IMR-90 (cell line): ENCODE measurements around the gene CITED2. TPM values are rescaled to one million over a fixed set of nuclear protein-coding genes. Genes with fewer than 3 reads are reported as not detected.

ENCODE experiments used
- ATAC-seq: fragments of 200-7000 bp; cut with Tn5 transposase; 2 replicates; pipeline ENCODE4 v1.9.1; 2020; ENCODE audit warnings: low read depth, mild to moderate bottlenecking, moderate library complexity
- BruUV-seq: library from RNA; stranded (reverse); fragments of 400-500 nt; replicated peaks from 2 replicates; lab custom pipeline; 2021; lab: Mats Ljungman, UMichigan
- CTCF ChIA-PET: fragments of 300-600 bp; formaldehyde crosslinking; extraction: SDS; loops from one replicate; lab custom pipeline; 2021; ENCODE audit warnings: antibody characterized with exemption; lab: Yijun Ruan, JAX
- POLR2A ChIA-PET: fragments of 300-600 bp; sonication (Branson Sonifier 250); formaldehyde crosslinking; loops from one replicate; lab custom pipeline; 2022; ENCODE audit warnings: antibody characterized with exemption; ENCODE audit not compliant: unreplicated experiment; lab: Charles Lee
- DNase-seq: peaks from one replicate; pipeline ENCODE4 v3.0.0; 2013
- H2AFZ ChIP-seq: replicated peaks from 2 replicates; pipeline ENCODE3; 2013; ENCODE audit warnings: low read length, mild to moderate bottlenecking; ENCODE audit not compliant: poor library complexity
- H2AK5ac ChIP-seq: 2 replicates; pipeline ENCODE4 v1.6.1; 2013; ENCODE audit warnings: low read depth, low read length, inconsistent platforms
- H2AK9ac ChIP-seq: replicated peaks from 2 replicates; pipeline ENCODE3; 2013; ENCODE audit warnings: mild to moderate bottlenecking, low read depth, low read length, moderate library complexity; ENCODE audit not compliant: poor library complexity
- H2BK120ac ChIP-seq: 2 replicates; pipeline ENCODE4 v1.6.1; 2013; ENCODE audit warnings: low read depth, low read length, inconsistent platforms
- H2BK15ac ChIP-seq: 3 replicates; pipeline ENCODE4 v1.6.1; 2013; ENCODE audit warnings: low read depth, low read length, inconsistent platforms
- H2BK20ac ChIP-seq: 2 replicates; pipeline ENCODE4 v1.6.1; 2013; ENCODE audit warnings: low read depth, mild to moderate bottlenecking, inconsistent platforms, low read length, moderate library complexity
- H2BK5ac ChIP-seq: 2 replicates; pipeline ENCODE4 v1.6.1; 2013; ENCODE audit warnings: mild to moderate bottlenecking, low read depth, low read length, inconsistent platforms; ENCODE audit not compliant: poor library complexity, severe bottlenecking
- H3K14ac ChIP-seq: replicated peaks from 2 replicates; pipeline ENCODE4 v1.6.1; 2013; ENCODE audit warnings: low read depth, low read length, inconsistent platforms
- H3K18ac ChIP-seq: 2 replicates; pipeline ENCODE4 v1.6.1; 2013; ENCODE audit warnings: low read depth, low read length, control low read depth
- H3K23ac ChIP-seq: 2 replicates; pipeline ENCODE4 v1.6.1; 2013; ENCODE audit warnings: low read depth, low read length, inconsistent platforms
- H3K27ac ChIP-seq: 2 replicates; pipeline ENCODE4 v1.5.1; 2013; ENCODE audit warnings: mild to moderate bottlenecking, control low read depth, low read length; ENCODE audit not compliant: insufficient read depth
- H3K27me3 ChIP-seq: 2 replicates; pipeline ENCODE4 v1.6.1; 2013; ENCODE audit warnings: low read length; ENCODE audit not compliant: control insufficient read depth, insufficient read depth
- H3K36me3 ChIP-seq: 2 replicates; pipeline ENCODE4 v1.6.1; 2013; ENCODE audit warnings: low read length, mixed read lengths; ENCODE audit not compliant: control insufficient read depth, insufficient read depth
- H3K4ac ChIP-seq: 2 replicates; pipeline ENCODE4 v1.6.1; 2013; ENCODE audit warnings: low read depth, low read length, inconsistent platforms
- H3K4me1 ChIP-seq: 2 replicates; pipeline ENCODE4 v1.6.1; 2013; ENCODE audit warnings: low read length, mixed read lengths; ENCODE audit not compliant: control insufficient read depth, insufficient read depth
- H3K4me2 ChIP-seq: 2 replicates; pipeline ENCODE4 v1.6.1; 2013; ENCODE audit warnings: low read depth, mild to moderate bottlenecking, control low read depth, low read length, moderate library complexity
- H3K4me3 ChIP-seq: 2 replicates; pipeline ENCODE4 v1.5.1; 2013; ENCODE audit warnings: low read depth, mild to moderate bottlenecking, control low read depth, low read length, moderate library complexity; ENCODE audit not compliant: insufficient read depth
- H3K56ac ChIP-seq: 2 replicates; pipeline ENCODE4 v1.6.1; 2013; ENCODE audit warnings: low read length, inconsistent platforms; ENCODE audit not compliant: insufficient read depth; ENCODE audit errors: extremely low read depth
- H3K79me1 ChIP-seq, 2 experiments: 2 replicates each; pipeline ENCODE4 v1.6.1; 2013; ENCODE audit warnings: low read length in 2 of 2, inconsistent platforms in 1 of 2, low read depth in 1 of 2
- H3K9ac ChIP-seq: 2 replicates; pipeline ENCODE4 v1.6.1; 2013; ENCODE audit warnings: low read depth, low read length, control low read depth
- H3K9me1 ChIP-seq: 2 replicates; pipeline ENCODE4 v1.6.1; 2013; ENCODE audit warnings: low read length, inconsistent platforms; ENCODE audit not compliant: insufficient read depth
- H3K9me3 ChIP-seq: 2 replicates; pipeline ENCODE4 v1.6.1; 2013; ENCODE audit warnings: low read length; ENCODE audit not compliant: control insufficient read depth, insufficient read depth
- H4K20me1 ChIP-seq: 2 replicates; pipeline ENCODE4 v1.6.1; 2013; ENCODE audit warnings: low read length, inconsistent platforms; ENCODE audit not compliant: insufficient read depth
- H4K5ac ChIP-seq: 2 replicates; pipeline ENCODE4 v1.6.1; 2013; ENCODE audit warnings: mild to moderate bottlenecking, low read depth, low read length, control low read depth
- H4K8ac ChIP-seq, 2 experiments: 2 replicates each; pipeline ENCODE4 v1.6.1; 2013; ENCODE audit warnings: low read depth in 2 of 2, low read length in 2 of 2, control low read depth in 1 of 2, inconsistent platforms in 1 of 2
- H4K91ac ChIP-seq: 2 replicates; pipeline ENCODE4 v1.6.1; 2013; ENCODE audit warnings: low read depth, low read length, inconsistent platforms; ENCODE audit not compliant: insufficient read depth
- BHLHE40 ChIP-seq: fragments of 150-350 bp; IDR thresholded peaks from 2 replicates; pipeline ENCODE4 v1.6.1; 2016; ENCODE audit warnings: mild to moderate bottlenecking, low read depth, low read length
- CEBPB ChIP-seq: IDR thresholded peaks from 2 replicates; pipeline ENCODE4 v1.6.1; 2012; ENCODE audit warnings: low read depth, low read length, improper control_type of control experiment
- CHD1 ChIP-seq: IDR thresholded peaks from 2 replicates; pipeline ENCODE4 v1.6.1; 2012; ENCODE audit warnings: low read depth, low read length, improper control_type of control experiment
- CTCF ChIP-seq: conservative IDR thresholded peaks from 2 replicates; pipeline ENCODE4 v1.5.1; 2012; ENCODE audit warnings: mild to moderate bottlenecking, low read depth, low read length, improper control_type of control experiment
- ELK1 ChIP-seq: fragments of 150-350 bp; IDR thresholded peaks from 2 replicates; pipeline ENCODE4 v1.6.1; 2016; ENCODE audit warnings: low read depth, mild to moderate bottlenecking, low read length, moderate library complexity, borderline replicate concordance
- FOS ChIP-seq: fragments of 150-350 bp; IDR thresholded peaks from 2 replicates; pipeline ENCODE4 v1.6.1; 2016; ENCODE audit warnings: low read depth, low read length
- MAZ ChIP-seq: IDR thresholded peaks from 2 replicates; pipeline ENCODE4 v1.6.1; 2012; ENCODE audit warnings: low read depth, mild to moderate bottlenecking, low read length, improper control_type of control experiment, moderate library complexity, borderline replicate concordance
- MXI1 ChIP-seq: IDR thresholded peaks from 2 replicates; pipeline ENCODE4 v1.6.1; 2012; ENCODE audit warnings: low read depth, mild to moderate bottlenecking, low read length, moderate library complexity, borderline replicate concordance
- NFE2L2 ChIP-seq: fragments of 150-350 bp; IDR thresholded peaks from 2 replicates; pipeline ENCODE4 v1.6.1; 2016; ENCODE audit warnings: low read depth, mild to moderate bottlenecking, low read length
- POLR2A ChIP-seq: IDR thresholded peaks from 2 replicates; pipeline ENCODE4 v1.6.1; 2012; ENCODE audit warnings: mild to moderate bottlenecking, low read depth, low read length
- RAD21 ChIP-seq: IDR thresholded peaks from 2 replicates; pipeline ENCODE4 v1.6.1; 2012; ENCODE audit warnings: low read length, improper control_type of control experiment
- RCOR1 ChIP-seq: IDR thresholded peaks from 2 replicates; pipeline ENCODE4 v1.6.1; 2012; ENCODE audit warnings: mild to moderate bottlenecking, low read length, improper control_type of control experiment; ENCODE audit not compliant: insufficient replicate concordance
- RFX5 ChIP-seq: IDR thresholded peaks from 2 replicates; pipeline ENCODE4 v1.8.0; 2012; ENCODE audit warnings: low read depth, mild to moderate bottlenecking, low read length, moderate library complexity
- SMC3 ChIP-seq: fragments of 150-350 bp; IDR thresholded peaks from 2 replicates; pipeline ENCODE4 v1.6.1; 2016; ENCODE audit warnings: low read depth, mild to moderate bottlenecking, antibody characterized with exemption, low read length, moderate library complexity
- USF2 ChIP-seq: fragments of 150-350 bp; IDR thresholded peaks from 2 replicates; pipeline ENCODE4 v1.6.1; 2017; ENCODE audit warnings: mild to moderate bottlenecking, antibody characterized with exemption, low read length, low read depth
- WGBS, 2 experiments: methylation state at CpG; one replicate each; pipeline versions ENCODE4 v1.1.5 to v1.1.7; 2013; ENCODE audit warnings: missing lambda C conversion rate in 2 of 2; ENCODE audit not compliant: insufficient read length in 1 of 2; ENCODE audit errors: extremely low coverage in 2 of 2; 5-methylcytosine and 5-hydroxymethylcytosine counted together
- dilution Hi-C: fragments of 300-500 bp; cut with HindIII; formaldehyde crosslinking; loops from one replicate; pipeline ENCODE4 v1.14.3; 2018; ENCODE audit warnings: low sequenced_read_pairs; ENCODE audit not compliant: unreplicated experiment
- in situ Hi-C: fragments of 300-500 bp; cut with MboI; formaldehyde crosslinking; loops from 3 replicates; pipeline ENCODE4 v1.14.3; 2019; ENCODE audit warnings: low sequenced_read_pairs, inconsistent platforms, mixed read lengths
- intact Hi-C: fragments of 100-400 bp; cut with micrococcal nuclease; formaldehyde crosslinking; loops from 2 replicates; pipeline ENCODE4 v1.10.0; 2022
- polyA plus RNA-seq, 3 experiments: library from polyadenylated mRNA; depleted of rRNA; stranded (reverse); fragments of >200 nt; gene quantifications; 2 replicates each; pipeline ENCODE4 v1.2.3, GENCODE V29; 2012; ENCODE audit warnings: low replicate concordance in 1 of 3
- total RNA-seq: library from RNA; depleted of rRNA; stranded (reverse); fragments of >200 nt; gene quantifications from 2 replicates; pipeline ENCODE4 v1.2.3, GENCODE V29; 2012

CITED2 gene
- total and polyA plus RNA-seq, 2 of the 4 experiments (the other 2 are of a cell fraction), result 163 to 483 TPM

GRCh38 chr6:139406577-139407343, 32.3 kb upstream of the CITED2 start:
- Histone ChIP-seq H2AK5ac (peak overlapping the region; percentile 61; the same call in 1 of the 2 replicates), H3K4me1 (peaks cover 15% of the 10 kb centered on the region), H3K27me3 (no peaks in the 10 kb centered on the region), H2BK15ac (peak overlapping the region; percentile 45), H4K91ac (peak overlapping the region; percentile 69), H3K27ac (no peak overlapping the region), H3K9ac (no peak overlapping the region), H2BK5ac (peak overlapping the region; percentile 21), H3K9me3 (no peaks in the 10 kb centered on the region), H2AK9ac (no peak overlapping the region), H2BK120ac (peak overlapping the region; percentile 68; the same call in 1 of the 2 replicates), H3K36me3 (no peaks in the 10 kb centered on the region), H2AFZ (no peak overlapping the region), H3K4me2 (no peak overlapping the region), H3K79me1 (no peaks in the 10 kb centered on the region), H4K8ac (peak overlapping the region; percentile 13 to 59; a peak in 3 of 4 replicates), H3K23ac (peak overlapping the region; percentile 64), H3K56ac (no peak overlapping the region), H3K14ac (peak overlapping the region; percentile 20), H3K9me1 (peaks cover 14% of the 10 kb centered on the region), H4K5ac (peak overlapping the region; percentile 4; the same call in 1 of the 2 replicates), H3K4me3 (no peak overlapping the region), H3K18ac (peak overlapping the region; percentile 24; the same call in 1 of the 2 replicates), H3K4ac (peak overlapping the region; percentile 69), H4K20me1 (no peaks in the 10 kb centered on the region), H2BK20ac (peak overlapping the region; percentile 88)
- intact Hi-C loops (no loop called here), in situ Hi-C loops (no loop called here), dilution Hi-C loops (no loop called here)
- 74% methylated on average over 2 of the region's 4 CpGs; no CpG with 5 or more reads in 1 of the 2 experiments for WGBS, 2 experiments
- ATAC-seq, result no peak
- no peak for DNase-seq
- ChIA-PET POLR2A (no interaction called here), CTCF (no interaction called here)
- BruUV-seq, result no TSS peak
- no peak for TF ChIP-seq USF2
- no peak for TF ChIP-seq BHLHE40
- no peak for TF ChIP-seq RAD21
- no peak for TF ChIP-seq SMC3
- no peak for TF ChIP-seq FOS
- TF ChIP-seq NFE2L2, result no peak
- TF ChIP-seq MXI1, result no peak
- TF ChIP-seq POLR2A, result no peak
- no peak for TF ChIP-seq RCOR1
- TF ChIP-seq CTCF, result no peak
- TF ChIP-seq ELK1, result no peak
- no peak for TF ChIP-seq CEBPB
- TF ChIP-seq MAZ, result no peak
- no peak for TF ChIP-seq RFX5
- no peak for TF ChIP-seq CHD1
